ENCODE data around the gene SLC2A1.

Gene SLC2A1

DNA sequence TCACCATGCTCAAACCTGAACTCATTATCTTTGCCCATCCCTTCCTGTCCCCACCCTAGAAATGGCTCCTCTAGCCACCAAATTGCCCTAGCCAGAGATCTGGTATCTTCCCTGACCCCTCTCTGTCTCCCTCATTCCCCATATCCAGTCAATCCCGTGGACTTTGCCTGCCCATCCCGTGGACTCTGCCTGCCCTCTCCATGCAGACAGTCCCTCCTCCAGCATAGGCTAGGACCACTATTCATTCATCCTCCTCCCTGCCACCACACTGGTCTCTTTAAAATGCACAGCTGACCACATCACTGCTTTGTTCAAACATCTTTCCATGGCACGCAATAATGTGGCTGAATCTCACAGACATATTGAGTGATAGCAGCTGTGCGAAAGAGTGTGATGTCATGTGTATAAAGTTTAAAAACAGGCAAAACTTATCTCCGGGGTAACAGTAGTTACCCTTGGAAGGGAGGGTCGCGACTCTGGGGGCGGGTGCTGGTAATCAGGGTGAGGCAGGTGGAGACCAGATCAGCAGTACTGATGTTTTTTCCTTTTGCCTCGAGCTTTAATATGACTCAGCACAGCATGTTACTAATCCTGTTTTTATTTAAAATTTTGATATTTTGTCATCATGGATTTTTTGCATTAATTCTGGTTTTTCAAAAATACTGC is 4.8 kb upstream of the SLC2A1 start:
- TF ChIP-seq, protein P1, sequence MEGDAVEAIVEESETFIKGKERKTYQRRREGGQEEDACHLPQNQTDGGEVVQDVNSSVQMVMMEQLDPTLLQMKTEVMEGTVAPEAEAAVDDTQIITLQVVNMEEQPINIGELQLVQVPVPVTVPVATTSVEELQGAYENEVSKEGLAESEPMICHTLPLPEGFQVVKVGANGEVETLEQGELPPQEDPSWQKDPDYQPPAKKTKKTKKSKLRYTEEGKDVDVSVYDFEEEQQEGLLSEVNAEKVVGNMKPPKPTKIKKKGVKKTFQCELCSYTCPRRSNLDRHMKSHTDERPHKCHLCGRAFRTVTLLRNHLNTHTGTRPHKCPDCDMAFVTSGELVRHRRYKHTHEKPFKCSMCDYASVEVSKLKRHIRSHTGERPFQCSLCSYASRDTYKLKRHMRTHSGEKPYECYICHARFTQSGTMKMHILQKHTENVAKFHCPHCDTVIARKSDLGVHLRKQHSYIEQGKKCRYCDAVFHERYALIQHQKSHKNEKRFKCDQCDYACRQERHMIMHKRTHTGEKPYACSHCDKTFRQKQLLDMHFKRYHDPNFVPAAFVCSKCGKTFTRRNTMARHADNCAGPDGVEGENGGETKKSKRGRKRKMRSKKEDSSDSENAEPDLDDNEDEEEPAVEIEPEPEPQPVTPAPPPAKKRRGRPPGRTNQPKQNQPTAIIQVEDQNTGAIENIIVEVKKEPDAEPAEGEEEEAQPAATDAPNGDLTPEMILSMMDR (IDR thresholded peaks at IDR 0.05; ENCODE audit: low read depth, low read length), result no peak
- peak overlapping the region; percentile 17; the same call in 1 of the 2 replicates for H3K4me3 ChIP-seq (ENCODE audit: low read depth, low read length)

DNA sequence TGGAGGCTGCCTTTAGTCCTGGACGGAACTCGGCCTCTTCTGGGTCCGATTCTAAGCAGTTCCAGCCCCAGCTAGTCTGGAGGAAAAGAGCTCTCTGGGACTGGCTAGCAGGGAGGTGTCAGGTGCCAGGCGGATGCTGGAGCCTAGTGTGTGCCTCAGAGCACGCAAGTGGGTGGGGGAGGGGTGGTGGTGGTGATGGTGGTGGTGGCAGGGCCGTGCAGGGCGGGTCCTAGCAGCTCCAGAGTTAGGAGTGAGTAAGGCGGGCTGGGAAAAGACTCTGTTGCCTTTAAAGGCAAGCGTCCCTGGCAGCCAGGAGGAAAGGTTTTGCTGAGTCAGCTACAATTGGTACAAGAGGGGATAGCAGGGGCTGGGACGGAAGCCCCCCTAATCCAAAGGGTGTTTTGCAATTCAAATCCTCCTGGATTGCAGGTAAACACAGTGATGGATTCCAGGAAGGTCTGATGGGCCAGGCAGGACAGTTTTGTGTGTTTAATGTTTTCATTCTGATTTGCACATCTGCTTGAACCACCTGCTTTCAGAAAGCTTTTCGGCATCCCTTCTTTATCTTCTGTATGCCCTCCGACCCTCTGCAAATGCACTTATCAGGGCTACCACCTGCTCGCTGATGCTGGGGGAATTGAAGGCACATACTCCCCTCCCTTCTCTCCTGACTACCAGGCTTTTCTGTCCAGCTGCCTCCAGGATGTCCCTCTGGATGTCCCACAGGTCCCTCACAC is 4.1 kb upstream of the SLC2A1 start:
- H3K4me3 ChIP-seq (ENCODE audit: low read depth, low read length), result peak overlapping the region; percentile 17
- TF ChIP-seq, protein P1 (IDR thresholded peaks at IDR 0.05; ENCODE audit: low read depth, low read length), result no peak

DNA sequence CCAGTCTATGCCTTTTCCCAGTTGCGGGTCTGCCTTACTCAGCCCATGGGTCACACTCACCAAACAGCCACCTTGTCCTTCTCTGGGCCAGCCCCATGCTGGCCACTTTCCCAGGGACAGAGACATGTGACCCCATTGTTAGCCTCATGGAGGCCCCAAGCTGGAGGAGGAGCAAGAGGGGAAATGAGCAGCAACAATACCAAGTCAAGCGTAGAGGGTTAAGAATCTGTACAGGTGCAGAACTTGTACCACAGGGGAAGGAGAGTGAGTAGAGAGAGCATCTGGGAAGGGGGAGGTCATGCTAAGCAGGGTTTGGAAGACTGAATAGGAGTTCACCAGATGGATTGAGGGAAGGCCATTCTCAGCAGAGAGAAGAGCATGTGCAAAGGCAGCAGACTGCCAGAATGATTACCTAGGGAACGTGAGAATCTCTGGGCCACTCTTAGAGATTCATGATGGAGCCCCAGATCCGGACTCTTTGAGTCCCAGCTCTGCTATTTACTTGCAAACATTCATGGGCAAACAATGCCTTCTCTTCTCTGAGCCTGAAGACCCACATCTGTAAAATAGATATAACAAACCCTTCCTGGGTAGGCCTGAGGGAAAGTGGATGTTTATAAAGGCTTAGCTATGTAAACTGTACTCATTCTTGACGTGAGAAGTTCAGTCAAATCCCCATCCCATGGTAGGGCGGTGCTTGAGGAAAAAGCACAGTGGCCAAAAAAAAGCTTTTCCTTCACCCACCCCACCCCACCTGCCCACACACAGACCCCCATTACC is 2.8 kb upstream of the SLC2A1 start:
- H3K4me3 ChIP-seq (ENCODE audit: low read depth, low read length), result peak overlapping the region; percentile 7
- TF ChIP-seq, protein P1 (IDR thresholded peaks at IDR 0.05; ENCODE audit: low read depth, low read length), result no peak

DNA sequence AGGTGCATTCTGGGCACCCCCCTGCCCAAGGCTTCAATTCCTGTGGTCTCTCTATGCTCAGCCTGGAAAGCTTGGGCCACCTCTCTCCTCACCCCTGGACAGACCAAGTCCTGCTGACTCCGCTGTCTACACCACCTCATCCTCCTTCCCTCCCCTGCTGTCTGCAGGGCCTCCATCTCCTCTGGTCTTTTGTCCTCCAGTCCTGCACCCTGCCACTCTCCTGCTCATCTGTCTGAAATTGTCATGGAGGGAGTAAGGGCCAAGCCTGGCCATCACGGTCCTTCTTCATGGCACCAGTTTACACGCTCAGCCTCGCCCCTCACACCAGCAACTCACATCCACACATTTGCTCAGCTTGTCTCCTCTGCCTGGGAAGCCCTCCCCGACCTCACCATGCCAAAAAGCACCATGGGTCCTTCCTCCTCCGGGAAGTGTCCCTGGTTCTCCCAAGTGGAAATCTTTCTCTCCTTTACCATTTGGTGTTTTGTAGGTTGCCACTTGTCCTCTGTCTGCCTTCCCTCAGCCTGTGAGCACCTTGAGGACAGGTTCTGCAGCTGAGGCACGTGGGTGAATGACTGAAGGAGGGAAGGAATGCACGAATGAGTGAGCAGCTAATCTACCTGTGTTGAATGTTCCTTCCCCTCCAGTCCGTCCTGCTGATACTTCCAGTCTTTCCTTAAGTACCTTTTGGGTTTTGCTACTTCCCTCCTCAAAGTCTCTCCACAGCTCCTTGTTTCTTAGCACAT is 2.1 kb upstream of the SLC2A1 start:
- TF ChIP-seq, protein P1 (IDR thresholded peaks at IDR 0.05; ENCODE audit: low read depth, low read length), result no peak
- H3K4me3 ChIP-seq (ENCODE audit: low read depth, low read length), result peak overlapping the region; percentile 7

DNA sequence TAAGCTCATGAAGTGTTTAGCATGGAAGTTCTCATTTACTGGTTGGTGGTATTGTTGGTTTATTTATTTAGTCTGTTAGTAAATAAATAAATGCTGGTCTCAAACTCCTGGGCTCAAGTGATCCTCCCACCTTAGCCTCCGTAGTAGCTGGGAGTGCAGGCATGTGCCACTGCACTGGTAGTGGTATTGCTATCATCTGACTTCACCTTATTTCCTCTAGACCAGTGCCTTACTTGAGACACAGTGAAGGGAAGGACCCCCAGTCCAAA is 1.4 kb upstream of the SLC2A1 start:
- TF ChIP-seq, protein P1 (IDR thresholded peaks at IDR 0.05; ENCODE audit: low read depth, low read length), result no peak
- peak overlapping the region; percentile 78 for H3K4me3 ChIP-seq (ENCODE audit: low read depth, low read length)

DNA sequence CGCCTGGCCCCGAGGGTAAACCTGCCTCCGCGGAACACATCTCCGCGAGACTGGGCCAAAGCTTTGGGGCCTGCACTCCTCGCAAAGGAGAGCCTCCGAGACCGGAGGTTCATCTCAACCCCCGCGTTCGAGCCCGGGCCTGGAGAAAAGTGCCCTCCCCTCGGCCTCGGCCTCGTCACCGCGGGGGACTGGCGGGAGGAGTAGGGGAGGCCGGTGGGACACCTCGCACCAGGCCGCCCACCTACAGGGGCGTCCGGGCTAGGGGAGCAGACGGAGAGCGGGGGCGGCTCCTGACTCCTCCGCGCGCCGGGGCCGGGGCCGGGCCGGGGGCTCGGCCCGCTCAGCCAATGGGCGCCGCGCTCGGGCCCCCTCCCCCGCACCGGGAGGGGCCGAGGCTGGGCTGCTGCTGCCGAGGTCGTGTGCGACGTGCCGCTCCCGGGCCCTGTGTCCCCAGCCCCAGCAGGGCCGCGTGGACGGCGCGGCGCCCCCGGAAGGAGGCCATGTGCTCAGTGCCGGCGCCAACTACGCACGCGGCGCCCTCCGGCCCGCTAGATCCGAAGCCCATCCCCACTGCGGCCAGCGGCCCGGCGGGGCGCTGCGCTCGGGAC is 684 bp downstream of the SLC2A1 start:
- TF ChIP-seq, protein P1 (IDR thresholded peaks at IDR 0.05; ENCODE audit: low read depth, low read length), result no peak
- peak overlapping the region; percentile 78 for H3K4me3 ChIP-seq (ENCODE audit: low read depth, low read length)

All from WI38 (cell line).